DLD1 (cell line): Measurements from ENCODE around the gene RBFOX1.
"Not testable (repeated sequence)": the region's sequence is repeated elsewhere in the genome, so short reads cannot be mapped to it uniquely, and the experiment has no call there.

Source experiments
- in situ Hi-C: cut with HindIII; loops from 2 replicates; pipeline ENCODE4 v1.10.0; 2017; ENCODE audit warnings: low sequenced_read_pairs

RBFOX1 gene

DNA sequence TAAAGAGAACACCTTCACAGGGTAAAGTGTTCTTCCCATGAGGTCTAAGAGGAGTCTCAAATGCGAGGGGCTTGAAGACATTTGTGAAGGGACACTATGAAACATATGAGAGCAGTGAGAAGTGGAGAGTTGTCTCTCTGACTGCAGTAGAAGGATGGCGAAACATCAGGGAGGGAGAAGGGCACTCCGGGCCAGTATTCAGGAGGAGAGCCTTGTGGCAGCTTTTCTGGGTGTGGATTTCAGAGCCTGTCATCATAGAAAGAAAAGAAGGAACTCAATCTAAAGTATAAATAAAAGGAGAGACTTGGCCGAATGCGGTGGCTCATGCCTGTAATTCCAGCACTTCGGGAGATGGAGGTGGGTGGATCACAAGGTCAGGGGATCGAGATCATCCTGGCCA is 117.2 kb downstream of the RBFOX1 start:
- in situ Hi-C loops = no loop called here

DNA sequence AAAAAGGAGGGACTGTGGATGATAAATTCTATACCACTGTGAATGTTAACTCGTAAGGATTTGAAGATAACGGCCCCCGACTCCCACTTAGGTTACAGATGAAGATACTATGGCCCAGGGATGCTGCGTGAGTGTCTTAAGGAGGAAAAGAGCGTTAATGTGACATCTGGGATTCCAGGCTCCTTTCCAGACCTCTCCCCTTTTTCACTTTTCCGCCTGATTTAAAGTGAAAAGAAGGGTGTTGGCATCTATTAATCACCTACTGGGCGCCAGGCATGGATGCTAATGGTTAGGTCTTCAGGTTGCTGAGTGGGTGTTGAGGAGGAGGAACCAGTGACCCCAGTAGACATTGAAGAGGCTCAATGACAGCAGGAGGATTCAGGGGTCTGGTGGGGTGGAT is 117.8 kb downstream of the RBFOX1 start:
- in situ Hi-C loops = no loop called here

- in situ Hi-C loops = no loop called here
Measured at GRCh38 chr16:7452090-7452489, 119.4 kb downstream of the RBFOX1 start.

DNA sequence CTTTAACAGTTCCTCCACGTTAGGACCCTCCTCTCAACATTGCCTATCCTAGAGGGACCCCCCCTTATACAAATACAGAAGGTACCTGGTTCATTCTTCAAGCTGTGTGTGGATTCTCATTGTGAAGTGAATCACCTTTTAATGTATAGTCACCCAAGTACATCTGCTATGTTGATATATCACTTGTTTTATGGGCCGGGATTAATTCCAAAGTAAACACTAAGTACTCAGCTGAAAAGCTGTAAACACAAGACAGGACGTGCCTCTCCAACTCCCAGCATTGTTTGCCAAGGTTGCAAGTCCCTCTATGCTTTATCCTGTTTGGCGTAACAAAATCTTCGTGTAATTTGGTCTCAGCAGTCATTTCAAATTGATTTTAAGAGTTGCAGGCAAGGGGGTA is 123.6 kb downstream of the RBFOX1 start:
- in situ Hi-C loops = no loop called here

- in situ Hi-C loops = no loop called here
Measured at GRCh38 chr16:7458144-7458543, 125.5 kb downstream of the RBFOX1 start.

- in situ Hi-C loops = no loop called here
Measured at GRCh38 chr16:7470344-7470743, 137.7 kb downstream of the RBFOX1 start.

DNA sequence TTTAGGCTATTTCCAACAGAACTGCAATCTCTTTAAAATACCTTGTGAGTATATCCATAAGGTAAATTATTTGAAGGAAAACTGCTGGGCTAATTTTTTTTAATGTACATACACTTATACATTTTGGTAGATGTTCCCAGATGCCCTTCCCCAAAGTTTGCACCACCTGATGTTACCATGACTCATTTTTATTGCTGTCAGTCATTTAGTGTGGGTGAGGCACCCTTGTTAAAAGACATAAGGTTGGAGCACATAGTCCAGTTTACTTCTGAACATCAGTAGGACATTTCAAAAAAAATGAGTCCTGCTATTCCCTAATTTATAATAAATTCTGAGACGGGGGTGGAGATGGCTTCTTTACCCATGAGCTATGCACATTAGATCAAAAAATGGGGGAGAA is 138.6 kb downstream of the RBFOX1 start:
- in situ Hi-C loops = no loop called here

DNA sequence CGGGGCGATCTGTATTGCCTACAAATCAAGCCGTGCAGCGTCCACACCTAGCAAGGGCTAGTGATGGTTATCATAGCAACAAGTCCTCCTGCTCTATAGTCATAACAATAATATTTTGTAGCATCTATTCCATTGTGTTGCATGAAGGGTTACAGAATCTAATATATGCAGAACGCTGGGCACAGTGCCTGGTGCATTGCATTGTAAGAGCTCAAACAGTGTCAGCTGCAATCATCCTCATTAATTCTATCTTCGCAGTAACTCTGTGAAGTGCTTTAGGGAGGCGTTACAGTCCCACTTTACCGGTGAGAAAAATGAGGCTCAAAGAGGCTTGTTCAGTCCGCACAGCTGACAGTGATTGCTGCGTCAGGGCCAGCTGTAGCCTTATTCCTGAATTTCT is 149.4 kb downstream of the RBFOX1 start:
- in situ Hi-C loops = no loop called here

- in situ Hi-C loops = no loop called here
Measured at GRCh38 chr16:7482596-7483290, 150.1 kb downstream of the RBFOX1 start.

DNA sequence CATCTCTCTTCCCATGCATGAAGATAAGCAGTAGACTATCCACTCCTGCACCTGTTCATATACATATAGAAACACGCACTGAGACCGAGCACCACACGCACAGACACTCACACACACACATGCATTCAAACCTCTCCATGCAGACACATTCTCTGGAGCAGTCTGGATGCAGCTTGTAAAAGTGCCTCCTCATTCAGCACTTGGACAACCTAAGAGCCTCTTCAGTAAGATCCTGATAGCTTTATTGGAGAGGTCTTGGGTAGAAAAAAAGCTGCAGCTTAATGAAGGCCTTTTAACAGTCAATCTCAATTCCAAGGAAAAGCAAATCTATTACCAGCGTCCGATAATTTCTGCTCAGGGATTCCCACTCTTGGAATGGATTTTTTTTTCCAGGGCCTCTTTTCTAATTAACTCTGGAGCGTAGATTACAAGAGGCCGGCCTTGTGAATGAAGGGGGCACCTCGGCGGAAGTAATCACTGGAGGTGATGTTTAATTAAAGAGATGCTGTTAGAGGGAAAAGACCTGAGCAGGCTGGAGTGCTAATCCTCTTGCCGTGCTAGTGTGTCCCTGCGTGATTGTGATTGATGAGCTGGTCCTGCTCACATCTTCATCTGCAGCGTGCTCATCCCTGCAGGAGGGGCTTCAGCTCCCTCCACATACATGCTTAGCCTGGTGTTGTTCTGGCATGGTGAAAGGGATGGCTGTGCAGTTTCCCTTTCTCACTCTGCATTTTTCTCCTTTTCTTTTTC is 155.1 kb downstream of the RBFOX1 start:
- in situ Hi-C loops = no loop called here

DNA sequence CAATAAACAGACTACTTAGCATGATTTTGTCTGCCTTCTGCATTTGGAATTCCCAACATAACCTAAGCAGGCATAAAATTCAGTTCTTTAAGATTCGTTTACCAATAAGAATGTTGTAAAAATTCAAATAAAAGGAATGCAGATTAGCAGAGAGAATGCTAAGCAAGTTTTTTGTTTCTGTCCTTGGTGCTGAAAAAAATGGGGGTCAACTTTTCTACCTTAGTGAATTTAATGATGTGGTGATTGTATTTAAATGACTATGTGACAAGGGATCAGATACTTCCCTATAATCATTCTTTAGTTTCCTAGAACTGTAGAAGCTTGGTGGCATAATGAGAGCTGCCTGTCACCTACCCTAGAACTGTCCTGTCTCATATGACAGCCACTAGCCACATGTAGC is 159.5 kb downstream of the RBFOX1 start:
- in situ Hi-C loops = no loop called here

GRCh38 chr16:7493133-7493532 is 160.5 kb downstream of the RBFOX1 start:
- in situ Hi-C loops = no loop called here

DNA sequence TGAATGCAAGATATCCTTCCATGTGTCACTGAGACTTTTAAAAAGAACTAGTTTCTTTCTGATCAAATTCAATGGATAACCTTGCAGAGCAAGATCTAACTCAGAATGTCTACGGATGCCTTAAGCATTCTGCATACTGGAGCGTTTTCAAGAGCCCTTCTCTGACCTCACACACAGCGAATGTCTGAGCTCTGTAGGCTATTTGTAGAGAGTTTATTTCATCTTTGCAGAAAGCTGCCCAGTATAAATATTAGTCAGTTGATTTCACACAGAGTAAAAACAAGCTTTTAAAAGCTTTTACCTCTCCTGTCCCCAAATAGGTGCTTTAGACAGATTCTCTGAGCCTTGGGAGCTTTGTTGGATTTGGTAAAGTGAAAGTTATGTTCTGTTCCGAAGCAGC is 165.0 kb downstream of the RBFOX1 start:
- in situ Hi-C loops = no loop called here

GRCh38 chr16:7501868-7502267 is 169.2 kb downstream of the RBFOX1 start:
- in situ Hi-C loops = no loop called here

DNA sequence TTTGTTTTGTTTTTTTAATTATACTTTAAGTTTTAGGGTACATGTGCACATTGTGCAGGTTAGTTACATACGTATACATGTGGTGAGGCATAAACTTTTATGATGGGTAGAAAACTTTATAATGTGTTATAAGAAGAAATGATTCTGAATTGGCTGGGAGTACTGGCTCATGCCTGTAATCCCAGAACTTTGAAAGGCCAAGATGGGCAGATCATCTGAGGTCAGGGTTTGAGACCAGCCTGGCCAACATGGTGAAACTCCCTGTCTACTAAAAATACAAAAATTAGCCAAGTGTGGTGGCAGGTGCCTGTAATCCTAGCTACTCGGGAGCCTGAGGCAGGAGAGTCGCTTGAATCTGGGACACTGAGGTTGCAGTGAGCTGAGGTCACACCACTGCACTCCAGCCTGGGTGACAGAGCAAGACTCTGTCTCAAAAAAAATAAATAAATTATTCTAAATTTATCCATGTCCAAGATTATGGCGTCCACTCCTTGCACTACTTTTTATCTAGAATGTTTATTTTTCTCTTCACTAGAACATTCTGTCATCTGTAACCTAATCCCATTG is 170.0 kb downstream of the RBFOX1 start:
- in situ Hi-C loops = not testable (repeated sequence)

DNA sequence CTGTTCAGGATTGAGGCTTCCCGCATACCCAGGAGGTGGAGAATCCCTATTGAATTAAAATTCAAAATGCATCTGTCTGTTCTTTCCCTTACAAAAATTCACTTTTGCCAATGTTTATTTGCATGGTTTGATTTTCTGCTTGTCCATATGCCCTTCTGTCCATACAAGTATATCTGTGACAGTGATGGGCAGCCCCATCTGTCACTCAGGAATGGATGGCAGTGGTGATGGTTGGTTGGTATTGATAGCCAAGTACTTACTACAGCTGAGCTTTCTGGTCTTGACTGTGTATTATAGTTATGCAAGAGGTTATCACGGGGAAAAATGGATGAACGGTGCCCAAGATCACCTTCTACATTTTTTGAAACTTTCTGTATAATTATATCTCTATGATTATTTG is 171.0 kb downstream of the RBFOX1 start:
- in situ Hi-C loops = no loop called here

- in situ Hi-C loops = no loop called here
Measured at GRCh38 chr16:7504844-7505243, 172.2 kb downstream of the RBFOX1 start.

- in situ Hi-C loops = no loop called here
Measured at GRCh38 chr16:7505495-7505894, 172.8 kb downstream of the RBFOX1 start.

GRCh38 chr16:7506363-7506762 is 173.7 kb downstream of the RBFOX1 start:
- in situ Hi-C loops = no loop called here

- in situ Hi-C loops = no loop called here
Measured at GRCh38 chr16:7508656-7509055, 176.0 kb downstream of the RBFOX1 start.

DNA sequence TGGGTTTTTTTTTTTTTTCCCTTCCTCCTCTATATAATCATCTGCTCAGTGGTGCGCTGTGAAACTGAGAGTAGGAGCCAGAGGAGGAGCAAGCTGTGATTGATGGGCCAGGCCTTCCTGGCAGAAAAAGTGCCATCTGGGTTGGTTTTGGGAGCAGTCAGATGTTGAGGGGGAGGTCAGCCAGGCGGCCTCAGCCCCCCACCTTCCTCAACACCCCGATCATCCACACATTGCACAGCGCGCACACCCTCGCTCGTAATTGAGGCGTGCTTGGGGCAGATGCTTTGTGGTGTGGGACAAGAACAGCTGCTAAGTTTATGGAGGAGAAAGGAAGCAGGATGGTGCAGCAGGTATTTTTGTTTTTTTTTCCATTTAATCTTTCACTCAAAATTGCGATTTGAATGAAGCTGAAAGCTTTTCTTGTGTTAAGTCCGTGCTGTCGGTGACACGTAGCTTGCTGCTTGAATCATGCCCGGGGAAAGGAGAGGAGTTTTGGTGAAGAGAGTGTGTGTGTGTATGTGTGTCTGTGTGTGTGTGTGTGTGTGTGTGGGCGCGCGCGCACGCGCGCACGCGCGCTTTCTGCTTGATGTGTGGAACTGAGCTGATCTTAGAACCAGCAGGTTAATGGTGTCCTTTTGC is 177.4 kb downstream of the RBFOX1 start:
- in situ Hi-C loops = no loop called here
